Stimulated activated CD4-positive, alpha-beta T cell treated with anti-CD3 and anti-CD28 coated beads, Interleukin-15, amount 100 ng/mL, for 24 hours (primary cell): ENCODE measurements around the gene GBX2.

Experiments used
- DNase-seq: peaks from one replicate; pipeline ENCODE4 v3.0.0-alpha.2; 2020

GBX2 gene

DNA sequence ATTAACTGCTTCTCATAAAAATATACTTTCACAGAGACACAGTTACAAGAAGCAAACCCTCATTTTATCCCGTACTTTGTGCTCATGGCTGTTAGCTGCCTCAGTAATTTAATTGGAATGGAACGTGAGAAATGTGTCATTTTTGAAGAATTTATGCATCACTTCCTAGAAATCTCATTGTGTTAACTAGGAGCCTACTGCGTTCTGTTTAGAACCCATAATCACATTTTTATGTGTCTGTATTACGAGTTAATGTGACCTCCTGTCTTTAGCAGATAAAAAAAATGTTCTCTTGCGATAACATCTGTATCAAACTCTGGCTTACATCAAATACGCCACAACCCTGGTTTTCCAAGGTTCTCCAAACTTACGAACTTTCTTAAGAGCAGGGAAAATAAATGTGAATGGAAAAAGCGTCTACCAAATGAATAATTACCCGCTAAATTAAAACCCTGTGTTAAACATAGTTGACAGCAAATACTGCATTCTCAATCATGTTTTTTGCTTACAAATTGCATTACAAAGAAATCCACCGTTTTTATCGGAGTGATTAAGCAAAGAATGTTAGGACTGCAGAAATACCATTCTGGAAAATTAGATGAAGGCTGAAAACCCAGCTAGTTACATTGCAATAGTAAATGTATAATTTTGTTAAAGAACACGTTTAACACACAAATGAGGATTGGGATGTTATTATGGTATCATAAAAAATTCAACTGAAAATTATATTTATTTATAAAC lies 12.1 kb upstream of the GBX2 start:
- DNase-seq, result no peak

DNA sequence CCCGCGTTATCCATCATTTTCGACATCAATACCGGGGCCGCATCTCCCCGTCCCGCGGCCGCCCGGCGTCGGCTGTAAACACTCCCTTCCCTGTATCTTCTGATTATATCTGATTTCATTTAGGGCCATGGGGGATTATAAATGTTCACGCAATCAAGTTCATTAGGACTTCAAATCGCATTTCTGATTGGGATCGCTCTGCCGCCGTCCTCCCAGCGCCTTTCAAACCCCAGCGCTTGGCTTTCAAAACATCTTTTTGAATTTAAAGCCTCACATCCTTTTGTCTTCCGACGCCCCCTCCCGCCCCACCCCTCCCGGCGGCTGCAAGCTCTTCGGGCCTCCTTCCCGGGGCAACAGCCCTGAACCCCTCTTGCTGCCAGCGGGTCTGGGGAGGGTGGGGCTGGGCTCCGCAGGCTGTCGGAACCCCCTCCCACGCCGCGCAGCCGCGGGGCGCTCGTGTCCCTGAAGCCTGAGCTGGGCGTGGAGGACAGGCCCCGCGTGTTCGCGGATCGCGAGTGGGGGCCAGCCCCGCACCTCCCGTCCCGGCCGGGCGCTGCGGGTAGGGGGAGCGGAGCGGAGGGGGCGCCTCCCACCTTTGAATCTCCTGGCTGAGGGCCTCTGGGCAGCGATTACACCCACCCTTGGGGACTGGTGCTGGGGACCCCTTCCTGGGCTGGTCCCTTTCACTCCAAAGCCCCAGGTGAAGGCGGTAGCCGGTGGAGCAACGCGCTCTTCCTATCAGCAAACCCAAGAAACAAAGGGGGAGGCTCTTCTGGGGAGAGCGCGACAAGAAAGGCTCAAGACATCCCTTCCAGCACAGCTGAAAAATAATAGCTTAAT lies 11.3 kb upstream of the GBX2 start:
- DNase-seq, result no peak

DNA sequence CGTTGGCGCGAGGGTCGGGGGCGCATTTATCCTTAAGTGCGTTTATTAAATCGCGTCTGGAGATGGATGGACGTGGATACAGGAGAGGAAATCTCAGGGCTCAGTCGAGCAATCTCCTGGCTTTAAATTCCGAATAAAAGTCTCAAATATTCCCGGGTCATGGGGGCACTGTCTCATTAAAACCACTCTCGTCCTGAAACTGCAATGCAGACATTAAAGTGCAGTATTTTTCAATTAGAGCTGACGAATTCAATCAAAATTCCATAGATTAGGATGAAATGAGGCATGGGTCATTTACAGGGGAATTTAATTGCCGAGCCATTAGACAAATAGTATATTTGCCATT lies 10.7 kb upstream of the GBX2 start:
- no peak for DNase-seq

GRCh38 chr2:236177967-236178889 lies 10.0 kb upstream of the GBX2 start:
- DNase-seq, result peak; percentile 65

- DNase-seq, result peak; percentile 68
These were observed 9.4 kb upstream of the GBX2 start for GRCh38 chr2:236177604-236177966.

DNA sequence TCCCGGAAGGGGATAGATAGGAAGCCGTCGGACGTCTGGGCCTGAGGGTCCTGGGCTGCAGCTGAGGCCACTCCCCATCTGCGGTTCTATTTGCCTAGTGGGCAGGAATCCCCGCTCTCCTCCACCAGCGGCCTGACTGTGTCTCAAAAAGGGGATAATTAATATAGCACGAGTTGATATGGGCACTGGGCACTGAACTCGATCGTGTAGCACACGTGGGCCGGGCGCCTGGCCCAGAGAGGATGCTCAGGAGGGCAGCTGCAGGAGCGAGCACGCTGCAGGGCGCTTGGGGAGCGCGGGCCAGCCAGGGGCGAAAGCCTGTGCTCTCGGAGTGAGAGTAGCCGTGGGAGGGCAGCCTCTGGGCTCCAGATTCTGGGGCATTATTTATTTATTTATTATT lies 8.8 kb upstream of the GBX2 start:
- no peak for DNase-seq

- peak; percentile 44 for DNase-seq
These were observed 8.2 kb upstream of the GBX2 start for GRCh38 chr2:236176417-236176816.

- no peak for DNase-seq
These were observed 7.5 kb upstream of the GBX2 start for GRCh38 chr2:236175548-236176150.

- no peak for DNase-seq
These were observed 5.8 kb upstream of the GBX2 start for GRCh38 chr2:236173729-236174607.

- no peak for DNase-seq
These were observed 5.0 kb upstream of the GBX2 start for GRCh38 chr2:236173036-236173728.

GRCh38 chr2:236172255-236173035 lies 4.3 kb upstream of the GBX2 start:
- no peak for DNase-seq

DNA sequence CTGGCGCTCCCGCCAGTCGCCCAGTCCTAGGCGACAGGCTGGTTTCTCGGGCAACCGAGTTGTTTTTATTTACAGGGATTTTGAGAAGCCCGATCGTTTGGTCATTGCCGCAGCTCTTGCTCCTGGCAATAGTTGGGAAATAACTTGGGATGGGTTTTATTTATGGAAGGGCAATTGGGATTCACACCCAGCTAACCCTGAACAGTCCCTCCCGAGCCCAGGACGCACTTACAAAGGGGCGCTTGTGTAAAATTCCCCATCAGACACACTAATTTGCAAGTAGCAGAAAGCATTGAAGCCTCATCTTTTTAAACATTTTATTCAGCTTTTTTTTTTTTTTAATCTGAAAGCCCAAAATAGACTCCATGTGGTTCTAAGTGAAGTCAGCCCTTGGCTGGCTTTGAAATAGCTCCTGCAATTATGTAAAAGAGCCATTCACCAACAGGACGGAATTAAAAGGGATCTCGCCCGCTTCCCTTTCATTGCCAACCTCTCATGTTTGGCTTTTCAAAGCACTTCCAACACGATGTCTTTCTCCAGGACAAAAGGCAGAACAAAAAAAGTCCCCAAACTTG lies 3.6 kb upstream of the GBX2 start:
- no peak for DNase-seq

GRCh38 chr2:236171181-236171679 lies 3.0 kb upstream of the GBX2 start:
- DNase-seq, result no peak

DNA sequence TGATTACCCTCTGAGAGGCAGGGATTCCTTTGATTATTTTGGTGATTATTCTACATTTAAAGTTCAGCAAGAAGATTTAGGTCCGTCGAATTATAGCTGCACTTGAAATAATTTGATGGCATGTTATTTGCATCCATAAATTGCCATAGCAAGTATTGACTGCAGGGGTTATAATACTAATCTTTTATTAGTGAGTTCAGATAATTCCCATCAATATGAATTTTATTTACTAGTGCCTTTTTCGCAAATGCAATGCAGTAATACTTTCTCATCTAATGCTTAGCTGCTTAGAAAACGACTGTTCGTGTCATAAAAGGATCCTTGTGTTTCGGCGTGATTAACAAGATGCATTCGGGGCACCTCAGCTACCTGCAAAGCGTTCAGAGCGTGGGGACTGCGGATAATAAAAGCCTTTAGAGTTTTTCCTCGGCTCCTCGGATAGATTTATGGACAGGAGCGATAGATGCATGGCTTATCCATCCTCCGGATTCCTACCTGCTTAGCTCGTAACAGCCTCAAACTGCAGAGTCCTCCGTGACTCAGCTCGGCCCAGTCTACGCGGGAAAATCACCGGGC lies 2.5 kb upstream of the GBX2 start:
- DNase-seq, result no peak

GRCh38 chr2:236169741-236170589 lies 1.8 kb upstream of the GBX2 start:
- DNase-seq, result no peak

GRCh38 chr2:236169151-236169721 lies 1.1 kb upstream of the GBX2 start:
- no peak for DNase-seq

- DNase-seq, result no peak
These were observed 683 bp downstream of the GBX2 start for GRCh38 chr2:236167297-236168109.
